Endothelial cell (in vitro differentiated cells): ENCODE measurements around the gene ST7. TPM values are rescaled to one million over a fixed set of nuclear protein-coding genes. Genes with fewer than 3 reads are reported as not detected.

Experiments
- DNase-seq: peaks from one replicate; pipeline ENCODE4 v3.0.0; 2021; ENCODE audit warnings: low spot score
- H3K27ac Mint-ChIP-seq: one replicate; pipeline ENCODE4 v1.8.0; 2021; ENCODE audit warnings: mixed read lengths, inconsistent platforms; ENCODE audit not compliant: unreplicated experiment
- H3K27me3 Mint-ChIP-seq: one replicate; pipeline ENCODE4 v1.8.0; 2021; ENCODE audit warnings: mild to moderate bottlenecking, moderate library complexity, mixed read lengths, inconsistent platforms; ENCODE audit not compliant: unreplicated experiment
- H3K36me3 Mint-ChIP-seq: one replicate; pipeline ENCODE4 v1.8.0; 2021; ENCODE audit warnings: mild to moderate bottlenecking, low read depth, mixed read lengths, inconsistent platforms; ENCODE audit not compliant: unreplicated experiment
- H3K4me1 Mint-ChIP-seq: one replicate; pipeline ENCODE4 v1.8.0; 2021; ENCODE audit warnings: mild to moderate bottlenecking, mixed read lengths, inconsistent platforms; ENCODE audit not compliant: unreplicated experiment
- H3K4me3 Mint-ChIP-seq: one replicate; pipeline ENCODE4 v1.8.0; 2021; ENCODE audit warnings: mild to moderate bottlenecking, mixed read lengths, inconsistent platforms; ENCODE audit not compliant: unreplicated experiment
- H3K9me3 Mint-ChIP-seq: one replicate; pipeline ENCODE4 v1.8.0; 2021; ENCODE audit warnings: mixed read lengths, inconsistent platforms; ENCODE audit not compliant: unreplicated experiment
- CTCF ChIP-seq: fragments of 200-600 bp; sonication (generic); IDR thresholded peaks from one replicate; pipeline ENCODE4 v1.5.0; 2021; ENCODE audit warnings: antibody characterized with exemption; ENCODE audit not compliant: unreplicated experiment
- total RNA-seq: library from RNA; stranded (reverse); fragmentation: NEBNext Ultra II Directional; extraction: Animal tissue kit (Norgen Biotek cat#: 25700); gene quantifications from one replicate; pipeline ENCODE4 v1.2.1, GENCODE V29; 2021; ENCODE audit not compliant: unreplicated experiment

ST7 gene
- total RNA-seq, 1 donor from 2014 or later, result 44.1 TPM

- TF ChIP-seq CTCF, result no peak
- Mint-ChIP-seq H3K36me3 (no peaks in the 10 kb centered on the region), H3K4me1 (peaks cover 22% of the 10 kb centered on the region), H3K9me3 (no peaks in the 10 kb centered on the region), H3K27me3 (no peaks in the 10 kb centered on the region), H3K4me3 (no peak overlapping the region), H3K27ac (no peak overlapping the region)
- no peak for DNase-seq
Observed at GRCh38 chr7:117068511-117069145, 115.3 kb downstream of the ST7 start.

- peaks cover 23% of the 10 kb centered on the region for H3K4me1 Mint-ChIP-seq
- H3K36me3 Mint-ChIP-seq, result no peaks in the 10 kb centered on the region
- no peaks in the 10 kb centered on the region for H3K27me3 Mint-ChIP-seq
Observed at GRCh38 chr7:117069379-117069778, 116.1 kb downstream of the ST7 start.

GRCh38 chr7:117071551-117071950, 118.2 kb downstream of the ST7 start:
- H3K9me3 Mint-ChIP-seq, result no peaks in the 10 kb centered on the region
- H3K4me1 Mint-ChIP-seq, result peaks cover 15% of the 10 kb centered on the region
- no peak for TF ChIP-seq CTCF
- H3K36me3 Mint-ChIP-seq, result peaks cover 5% of the 10 kb centered on the region
- H3K27me3 Mint-ChIP-seq, result no peaks in the 10 kb centered on the region
- H3K4me3 Mint-ChIP-seq, result no peak overlapping the region
- no peak for DNase-seq
- no peak overlapping the region for H3K27ac Mint-ChIP-seq

More at GRCh38 chr7:117069379-117069778, 116.1 kb downstream of the ST7 start:
- no peaks in the 10 kb centered on the region for H3K9me3 Mint-ChIP-seq
- H3K27ac Mint-ChIP-seq, result no peak overlapping the region
- no peak for DNase-seq
- no peak overlapping the region for H3K4me3 Mint-ChIP-seq
- no peak for TF ChIP-seq CTCF

GRCh38 chr7:117072620-117073118, 119.4 kb downstream of the ST7 start:
- peaks cover 15% of the 10 kb centered on the region for H3K4me1 Mint-ChIP-seq
- no peak overlapping the region for H3K4me3 Mint-ChIP-seq
- H3K9me3 Mint-ChIP-seq, result no peaks in the 10 kb centered on the region
- DNase-seq, result no peak
- no peaks in the 10 kb centered on the region for H3K27me3 Mint-ChIP-seq
- no peak overlapping the region for H3K27ac Mint-ChIP-seq
- peaks cover 5% of the 10 kb centered on the region for H3K36me3 Mint-ChIP-seq
- TF ChIP-seq CTCF, result no peak

- H3K9me3 Mint-ChIP-seq, result no peaks in the 10 kb centered on the region
- H3K4me1 Mint-ChIP-seq, result peaks cover 9% of the 10 kb centered on the region
- H3K36me3 Mint-ChIP-seq, result peaks cover 5% of the 10 kb centered on the region
- no peak for DNase-seq
- no peaks in the 10 kb centered on the region for H3K27me3 Mint-ChIP-seq
- H3K4me3 Mint-ChIP-seq, result no peak overlapping the region
- TF ChIP-seq CTCF, result no peak
- no peak overlapping the region for H3K27ac Mint-ChIP-seq
Observed at GRCh38 chr7:117074378-117074777, 121.1 kb downstream of the ST7 start.
